GM06990 (cell line): Measurements from ENCODE around the gene TMEM125.

ENCODE experiments used
- DNase-seq: peaks from one replicate; pipeline ENCODE4 v3.0.0-alpha.2; 2011; ENCODE audit not compliant: insufficient read length; ENCODE audit errors: extremely low read depth
- H3K27me3 ChIP-seq: replicated peaks from 2 replicates; pipeline ENCODE4 v1.6.0; 2011; ENCODE audit warnings: low read length; ENCODE audit not compliant: control insufficient read depth, insufficient read depth
- H3K36me3 ChIP-seq: 2 replicates; pipeline ENCODE4 v1.5.1; 2011; ENCODE audit warnings: low read length; ENCODE audit not compliant: control insufficient read depth, insufficient read depth
- H3K4me3 ChIP-seq: replicated peaks from 2 replicates; pipeline ENCODE4 v1.5.1; 2011; ENCODE audit warnings: low read depth, mild to moderate bottlenecking, control low read depth, low read length
- CTCF ChIP-seq: IDR thresholded peaks from 2 replicates; pipeline ENCODE4 v1.5.1; 2011; ENCODE audit warnings: low read length, control low read depth, mild to moderate bottlenecking, inconsistent platforms; ENCODE audit not compliant: insufficient read depth, poor library complexity, severe bottlenecking

The TMEM125 gene

GRCh38 chr1:43234267-43234666 lies 35.5 kb upstream of the TMEM125 start:
- TF ChIP-seq CTCF, result no peak
- Histone ChIP-seq H3K36me3 (peaks cover 20% of the 10 kb centered on the region), H3K4me3 (no peak overlapping the region), H3K27me3 (no peaks in the 10 kb centered on the region)
- no peak for DNase-seq

DNA sequence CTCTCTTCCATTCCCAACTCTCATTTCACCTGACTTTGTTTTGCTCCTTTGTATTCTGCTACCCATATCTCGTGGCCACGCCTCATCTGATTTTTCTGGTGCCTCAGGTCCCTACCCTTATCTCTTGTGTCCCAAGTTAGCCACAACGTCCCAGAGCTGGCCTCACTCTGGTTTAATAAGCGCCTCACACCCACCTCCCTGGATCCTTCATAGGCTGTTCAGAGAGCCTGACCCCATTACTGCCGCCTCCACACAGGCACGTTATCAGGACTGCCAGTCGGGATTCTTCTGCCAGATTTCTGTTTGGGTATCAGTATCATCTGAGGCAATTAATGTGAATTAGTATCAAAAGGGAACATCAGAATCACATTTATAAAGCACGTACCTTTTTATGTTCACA lies 34.7 kb upstream of the TMEM125 start:
- H3K4me3 ChIP-seq, result no peak overlapping the region
- no peak for DNase-seq
- no peak for TF ChIP-seq CTCF
- no peaks in the 10 kb centered on the region for H3K27me3 ChIP-seq
- H3K36me3 ChIP-seq, result peaks cover 19% of the 10 kb centered on the region

- Histone ChIP-seq H3K27me3 (no peaks in the 10 kb centered on the region), H3K4me3 (no peak overlapping the region), H3K36me3 (peaks cover 17% of the 10 kb centered on the region)
- no peak for DNase-seq
- TF ChIP-seq CTCF, result no peak
Measured at GRCh38 chr1:43235451-43236121, 34.2 kb upstream of the TMEM125 start.

- Histone ChIP-seq H3K4me3 (no peak overlapping the region), H3K36me3 (peaks cover 17% of the 10 kb centered on the region), H3K27me3 (no peaks in the 10 kb centered on the region)
- no peak for TF ChIP-seq CTCF
- DNase-seq, result no peak
Measured at GRCh38 chr1:43237121-43237520, 32.7 kb upstream of the TMEM125 start.

DNA sequence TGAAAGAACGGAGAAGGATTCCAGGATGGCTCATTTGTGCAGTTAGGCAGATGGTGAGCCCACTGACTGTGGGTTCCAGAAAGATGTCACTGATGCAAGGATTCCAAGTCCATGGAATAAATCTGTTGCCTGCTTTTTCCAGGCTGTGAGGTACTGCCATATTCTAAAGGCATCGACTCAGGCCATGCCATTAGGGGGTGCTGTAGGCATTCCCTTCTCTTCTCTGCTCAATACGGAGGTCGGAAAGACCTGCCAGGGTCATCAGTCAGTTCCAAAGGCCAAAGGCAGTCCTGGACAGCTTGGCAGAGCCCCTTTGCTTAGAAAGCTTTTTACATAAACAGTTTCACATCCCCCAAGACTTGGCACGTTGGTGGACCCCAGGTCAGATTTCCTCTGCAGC lies 31.7 kb upstream of the TMEM125 start:
- Histone ChIP-seq H3K4me3 (no peak overlapping the region), H3K27me3 (no peaks in the 10 kb centered on the region), H3K36me3 (peaks cover 14% of the 10 kb centered on the region)
- no peak for DNase-seq
- TF ChIP-seq CTCF, result peak; percentile 41

DNA sequence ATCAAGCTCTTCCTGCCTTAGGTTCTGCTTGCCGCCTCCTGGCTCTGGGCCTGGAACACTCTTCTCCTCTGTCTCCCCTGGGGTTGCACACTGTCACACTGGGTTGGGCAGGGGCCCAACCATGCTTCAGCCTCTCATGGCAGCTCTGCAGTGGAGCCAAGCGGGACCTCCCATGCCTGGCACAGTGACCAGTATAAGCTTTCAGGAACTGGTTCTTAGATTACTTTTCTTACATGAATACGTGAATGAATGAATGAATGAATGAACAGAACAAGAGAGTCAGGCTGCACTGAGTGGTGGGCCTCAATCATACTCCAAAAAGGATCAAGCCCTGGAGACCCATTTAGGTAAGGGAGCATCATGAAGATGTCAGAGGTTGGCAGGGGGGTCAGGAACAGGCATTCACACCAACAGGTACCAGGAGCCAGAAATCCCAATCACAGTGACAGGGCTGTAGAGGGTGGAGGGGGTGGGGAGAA lies 30.8 kb upstream of the TMEM125 start:
- H3K4me3 ChIP-seq, result no peak overlapping the region

More for the DNA sequence above, 30.8 kb upstream of the TMEM125 start:
- TF ChIP-seq CTCF, result no peak
- H3K27me3 ChIP-seq, result no peaks in the 10 kb centered on the region
- DNase-seq, result no peak
- H3K36me3 ChIP-seq, result peaks cover 9% of the 10 kb centered on the region
